H1 (cell line): ENCODE measurements around the gene SYNDIG1. TPM values are rescaled to one million over a fixed set of nuclear protein-coding genes. Genes with fewer than 3 reads are reported as not detected.

Source experiments
- CTCF ChIA-PET: fragments of 300-600 bp; sonication (Branson Sonifier 250); formaldehyde crosslinking; loops from one replicate; lab custom pipeline; 2021; ENCODE audit not compliant: partially characterized antibody; lab: Charles Lee
- POLR2A ChIA-PET: fragments of 300-600 bp; sonication (Branson Sonifier 250); formaldehyde crosslinking; loops from one replicate; lab custom pipeline; 2021; ENCODE audit warnings: inconsistent platforms; ENCODE audit not compliant: partially characterized antibody; lab: Charles Lee
- DNase-seq, 2 experiments: peaks; one replicate each; pipeline versions ENCODE4 v3.0.0 to v3.0.0-alpha.2; 2010 to 2022; ENCODE audit warnings: low spot score in 2 of 2, low read depth in 1 of 2, mixed read lengths in 1 of 2
- FAIRE-seq: peaks from 2 replicates; lab custom pipeline; 2011; peaks lifted over from hg19 to GRCh38; lab: Jason Lieb, UNC
- H2AFZ ChIP-seq: 2 replicates; pipeline ENCODE4 v1.8.1; 2012; ENCODE audit warnings: low read length, inconsistent platforms
- H2AK5ac ChIP-seq: 2 replicates; pipeline ENCODE4 v1.6.1; 2013; ENCODE audit warnings: low read depth, low read length
- H2BK120ac ChIP-seq: replicated peaks from 2 replicates; pipeline ENCODE3; 2013; ENCODE audit warnings: low read depth, low read length, inconsistent platforms
- H2BK12ac ChIP-seq: 2 replicates; pipeline ENCODE4 v1.6.1; 2013; ENCODE audit warnings: low read depth, low read length
- H2BK15ac ChIP-seq: 2 replicates; pipeline ENCODE4 v1.6.1; 2013; ENCODE audit warnings: low read length
- H2BK20ac ChIP-seq: 2 replicates; pipeline ENCODE4 v1.6.1; 2013; ENCODE audit warnings: low read length
- H2BK5ac ChIP-seq: 2 replicates; pipeline ENCODE4 v1.6.1; 2013; ENCODE audit warnings: low read depth, low read length
- H3K14ac ChIP-seq: 2 replicates; pipeline ENCODE4 v1.6.1; 2013; ENCODE audit warnings: inconsistent platforms; ENCODE audit not compliant: insufficient read length
- H3K18ac ChIP-seq: 2 replicates; pipeline ENCODE4 v1.6.1; 2013; ENCODE audit warnings: low read length; ENCODE audit errors: extremely low read depth
- H3K23ac ChIP-seq: 2 replicates; pipeline ENCODE4 v1.6.1; 2013; ENCODE audit warnings: inconsistent platforms; ENCODE audit not compliant: insufficient read length
- H3K23me2 ChIP-seq: 2 replicates; pipeline ENCODE4 v1.6.1; 2013; ENCODE audit warnings: low read depth, low read length
- H3K27ac ChIP-seq: 2 replicates; pipeline ENCODE4 v1.6.1; 2011; ENCODE audit warnings: low read depth, low read length, inconsistent platforms
- H3K27me3 ChIP-seq, 4 experiments: replicated peaks in 1 of 4; 1 replicate in 1 of 4; 2 replicates in 3 of 4; pipeline versions ENCODE4 v1.6.1 to v1.8.1; 2011 to 2013; ENCODE audit warnings: low read length in 3 of 4, mild to moderate bottlenecking in 3 of 4, inconsistent platforms in 2 of 4, mixed read lengths in 2 of 4, moderate library complexity in 1 of 4; ENCODE audit not compliant: control insufficient read depth in 3 of 4, insufficient read depth in 3 of 4; ENCODE audit errors: extremely low read depth in 1 of 4
- H3K36me3 ChIP-seq, 4 experiments: 2 replicates each; pipeline versions ENCODE4 v1.6.1 to v1.8.1; 2011 to 2013; ENCODE audit warnings: mild to moderate bottlenecking in 4 of 4, low read length in 3 of 4, moderate library complexity in 2 of 4, control low read depth in 1 of 4, inconsistent platforms in 1 of 4; ENCODE audit not compliant: insufficient read depth in 4 of 4, control insufficient read depth in 2 of 4
- H3K4ac ChIP-seq: replicated peaks from 2 replicates; pipeline ENCODE3; 2013; ENCODE audit warnings: low read length, low read depth, mixed read lengths, inconsistent platforms; ENCODE audit not compliant: insufficient read length
- H3K4me1 ChIP-seq, 4 experiments: replicated peaks in 1 of 4; 1 replicate in 1 of 4; 2 replicates in 3 of 4; pipeline versions ENCODE4 v1.6.1 to v1.8.1; 2011 to 2013; ENCODE audit warnings: low read length in 3 of 4, inconsistent platforms in 2 of 4, mixed read lengths in 1 of 4; ENCODE audit not compliant: insufficient read depth in 4 of 4, control insufficient read depth in 3 of 4
- H3K4me2 ChIP-seq, 2 experiments: 2 replicates each; pipeline versions ENCODE4 v1.6.1 to v1.8.1; 2011 to 2013; ENCODE audit warnings: low read depth in 2 of 2, low read length in 2 of 2, control low read depth in 1 of 2, inconsistent platforms in 1 of 2, mild to moderate bottlenecking in 1 of 2; ENCODE audit not compliant: insufficient read depth in 1 of 2
- H3K4me3 ChIP-seq, 4 experiments: fragments of 200-600, 300-600 bp in 1 of 4; sonication (generic), shearing (Covaris generic), sonication (Bioruptor Twin) in 1 of 4; 2 replicates each; pipeline versions ENCODE4 v1.5.1 to v1.8.1; 2011 to 2016; ENCODE audit warnings: low read length in 4 of 4, low read depth in 3 of 4, control low read depth in 2 of 4, inconsistent platforms in 2 of 4, mild to moderate bottlenecking in 2 of 4, mixed read lengths in 1 of 4, moderate library complexity in 1 of 4; ENCODE audit not compliant: insufficient read depth in 2 of 4; ENCODE audit errors: extremely low read depth in 1 of 4
- H3K56ac ChIP-seq: replicated peaks from 2 replicates; pipeline ENCODE3; 2013; ENCODE audit warnings: low read depth, mild to moderate bottlenecking, mixed read lengths, low read length, inconsistent platforms; ENCODE audit not compliant: insufficient read length
- H3K79me1 ChIP-seq: 2 replicates; pipeline ENCODE4 v1.6.1; 2013; ENCODE audit warnings: low read depth, low read length, control low read depth
- H3K79me2 ChIP-seq, 2 experiments: 2 replicates each; pipeline versions ENCODE4 v1.6.1 to v1.8.1; 2012 to 2013; ENCODE audit warnings: low read length in 2 of 2, mild to moderate bottlenecking in 2 of 2, inconsistent platforms in 1 of 2; ENCODE audit not compliant: insufficient read depth in 2 of 2, control insufficient read depth in 1 of 2
- H3K9ac ChIP-seq, 4 experiments: replicated peaks in 1 of 4; 1 replicate in 1 of 4; 2 replicates in 3 of 4; pipeline versions ENCODE4 v1.6.1 to v1.8.1; 2011 to 2013; ENCODE audit warnings: low read depth in 3 of 4, low read length in 3 of 4, control low read depth in 2 of 4, mild to moderate bottlenecking in 2 of 4, moderate library complexity in 2 of 4, inconsistent platforms in 1 of 4; ENCODE audit errors: extremely low read depth in 1 of 4
- H3K9me3 ChIP-seq, 2 experiments: 2 replicates each; pipeline versions ENCODE4 v1.6.1 to v1.8.1; 2012 to 2013; ENCODE audit warnings: mild to moderate bottlenecking in 2 of 2, moderate library complexity in 2 of 2, control low read depth in 1 of 2, inconsistent platforms in 1 of 2, low read depth in 1 of 2, low read length in 1 of 2, mixed read lengths in 1 of 2; ENCODE audit not compliant: insufficient read depth in 2 of 2
- H4K20me1 ChIP-seq, 2 experiments: replicated peaks in 1 of 2; 2 replicates each; pipeline versions ENCODE3 to v1.8.1; 2011 to 2013; ENCODE audit warnings: inconsistent platforms in 2 of 2, low read length in 2 of 2, mild to moderate bottlenecking in 1 of 2; ENCODE audit not compliant: insufficient read depth in 2 of 2, control insufficient read depth in 1 of 2
- H4K5ac ChIP-seq: 2 replicates; pipeline ENCODE4 v1.6.1; 2013; ENCODE audit warnings: low read length, low read depth, mixed read lengths, inconsistent platforms; ENCODE audit not compliant: insufficient read length
- H4K8ac ChIP-seq: 2 replicates; pipeline ENCODE4 v1.8.0; 2013; ENCODE audit warnings: mild to moderate bottlenecking, moderate library complexity, low read length, inconsistent platforms; ENCODE audit not compliant: insufficient read depth; ENCODE audit errors: extremely low read depth
- H4K91ac ChIP-seq: replicated peaks from 2 replicates; pipeline ENCODE3; 2013; ENCODE audit warnings: low read length, mixed read lengths, inconsistent platforms; ENCODE audit not compliant: insufficient read length
- EGR1 ChIP-seq: IDR thresholded peaks from 2 replicates; pipeline ENCODE4 v1.6.1; 2011; ENCODE audit warnings: low read depth, low read length, borderline replicate concordance
- FOSL1 ChIP-seq: IDR thresholded peaks from 2 replicates; pipeline ENCODE4 v1.6.1; 2011; ENCODE audit warnings: mild to moderate bottlenecking, low read depth, low read length, moderate library complexity; ENCODE audit not compliant: insufficient read depth
- SUZ12 ChIP-seq: fragments of 200-600 bp; sonication (generic); IDR thresholded peaks from 2 replicates; pipeline ENCODE4 v1.6.1; 2012; ENCODE audit warnings: mild to moderate bottlenecking, inconsistent platforms, low read length, moderate library complexity, mixed read lengths
- TAF7 ChIP-seq: optimal IDR thresholded peaks from 2 replicates; pipeline ENCODE3; 2011; ENCODE audit warnings: low read depth, mild to moderate bottlenecking, inconsistent platforms, low read length, moderate library complexity, borderline replicate concordance
- WGBS, 2 experiments: shearing (Covaris generic) in 1 of 2; methylation state at CpG; one replicate each; pipeline versions ENCODE4 v1.1.6 to v1.1.7; 2013 to 2015; ENCODE audit warnings: low lambda C conversion rate in 2 of 2, mixed read lengths in 2 of 2, inconsistent platforms in 1 of 2, low coverage in 1 of 2, missing lambda C conversion rate in 1 of 2; ENCODE audit not compliant: insufficient replicate concordance in 2 of 2, insufficient coverage in 1 of 2, insufficient read length in 1 of 2; ENCODE audit errors: extremely low coverage in 1 of 2, missing lambda C conversion rate in 1 of 2; 5-methylcytosine and 5-hydroxymethylcytosine counted together
- polyA plus RNA-seq, 7 experiments: library from polyadenylated mRNA; depleted of rRNA in 3 of 7; stranded (reverse) in 5 of 7; unstranded in 2 of 7; fragments of >200 nt in 5 of 7; fragments of 200-250 nt in 2 of 7; gene quantifications; 1 replicate in 5 of 7; 2 replicates in 1 of 7; 4 replicates in 1 of 7; pipeline versions ENCODE4 v1.2.1 to v1.2.3, GENCODE V29; 2011 to 2013; ENCODE audit warnings: missing spikeins in 2 of 7, mixed read lengths in 2 of 7
- total RNA-seq: library from RNA; stranded (reverse); fragmentation: NEBNext Ultra II Directional; extraction: Animal tissue kit (Norgen Biotek cat#: 25700); gene quantifications from 2 replicates; pipeline ENCODE4 v1.2.1, GENCODE V29; 2021
- TF ChIP-seq, protein P1 (sequence below): IDR thresholded peaks from 2 replicates; pipeline ENCODE4 v1.6.1; 2011; ENCODE audit warnings: low read length, improper control_type of control experiment

The SYNDIG1 gene
- total and polyA plus RNA-seq, 2 of the 8 experiments (the other 6 are each of a cell fraction or from before 2014, with no cell fraction given), result 6.5 to 7.8 TPM

DNA sequence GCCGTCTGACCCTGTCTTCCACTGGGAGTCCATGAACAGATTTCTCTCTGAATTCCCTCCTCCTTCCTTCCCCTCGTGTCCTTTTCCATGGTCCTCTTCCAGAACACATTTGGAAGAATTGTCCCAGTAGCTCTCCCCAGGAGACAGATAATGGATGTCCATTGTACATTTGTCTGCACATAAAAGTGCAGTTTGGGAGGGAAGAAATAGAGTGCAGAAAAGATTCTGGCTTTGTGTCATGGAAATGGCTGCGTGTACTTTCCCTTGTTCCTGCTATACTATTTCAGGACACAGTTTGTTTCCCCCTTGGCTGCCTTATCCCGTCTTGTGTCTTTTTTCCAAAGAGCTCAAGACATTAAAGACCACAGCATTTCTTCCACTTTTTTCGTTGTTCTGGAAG is 127.6 kb downstream of the SYNDIG1 start:
- DNase-seq, result no peak
- Histone ChIP-seq H3K79me1 (no peaks in the 10 kb centered on the region), H4K20me1 (no peaks in the 10 kb centered on the region), H3K4ac (no peak overlapping the region), H3K27me3 (no peaks in the 10 kb centered on the region), H3K4me2 (no peak overlapping the region), H2AK5ac (no peak overlapping the region), H2BK12ac (no peak overlapping the region), H3K4me1 (no peaks in the 10 kb centered on the region), H3K56ac (no peak overlapping the region), H2BK120ac (no peak overlapping the region), H3K23ac (no peak overlapping the region), H3K4me3 (no peak overlapping the region), H3K9me3 (no peaks in the 10 kb centered on the region), H2BK5ac (no peak overlapping the region), H2AFZ (no peak overlapping the region), H3K14ac (no peak overlapping the region), H3K79me2 (no peaks in the 10 kb centered on the region), H3K9ac (no peak overlapping the region), H2BK15ac (no peak overlapping the region), H2BK20ac (no peak overlapping the region), H4K8ac (no peak overlapping the region), H3K27ac (no peak overlapping the region), H3K36me3 (no peaks in the 10 kb centered on the region), H4K5ac (no peak overlapping the region), H4K91ac (no peak overlapping the region), H3K23me2 (no peaks in the 10 kb centered on the region), H3K18ac (no peak overlapping the region)
- ChIA-PET CTCF (interaction anchor here (0.7 kb wide), 1 partner anchor 63 kb away, joined by 3 read pairs; no protein-coding TSS in a partner anchor), POLR2A (interaction anchor here (0.6 kb wide), 1 partner anchor 456 kb away, joined by 4 read pairs; no protein-coding TSS in a partner anchor)
- 86% methylated on average over 5 of the region's 5 CpGs; no CpG with 5 or more reads in 1 of the 2 experiments for WGBS, 2 experiments
- no peak for FAIRE-seq
- TF ChIP-seq TAF7 (no peak), SUZ12 (no peak), EGR1 (no peak), FOSL1 (no peak)
- TF ChIP-seq, protein P1, sequence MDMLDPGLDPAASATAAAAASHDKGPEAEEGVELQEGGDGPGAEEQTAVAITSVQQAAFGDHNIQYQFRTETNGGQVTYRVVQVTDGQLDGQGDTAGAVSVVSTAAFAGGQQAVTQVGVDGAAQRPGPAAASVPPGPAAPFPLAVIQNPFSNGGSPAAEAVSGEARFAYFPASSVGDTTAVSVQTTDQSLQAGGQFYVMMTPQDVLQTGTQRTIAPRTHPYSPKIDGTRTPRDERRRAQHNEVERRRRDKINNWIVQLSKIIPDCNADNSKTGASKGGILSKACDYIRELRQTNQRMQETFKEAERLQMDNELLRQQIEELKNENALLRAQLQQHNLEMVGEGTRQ, result no peak
